SK-N-SH (cell line): ENCODE measurements around the gene PSPN. TPM values are rescaled to one million over a fixed set of nuclear protein-coding genes. Genes with fewer than 3 reads are reported as not detected.
A peak's percentile ranks its signal among the peaks of the same experiment; 100 is the strongest.

ENCODE experiments used
- CTCF ChIA-PET: fragments of 300-600, 350-600 bp; formaldehyde crosslinking; extraction: SDS; loops from one replicate; lab custom pipeline; 2021; lab: Yijun Ruan, JAX
- POLR2A ChIA-PET: fragments of 350-600 bp; sonication (Branson Sonifier 250); formaldehyde crosslinking; extraction: SDS; loops from one replicate; lab custom pipeline; 2020; ENCODE audit warnings: antibody characterized with exemption, inconsistent platforms; lab: Yijun Ruan, JAX
- DNase-seq: peaks from one replicate; pipeline ENCODE4 v3.0.0; 2012
- H2AFZ ChIP-seq: fragments of 200-600 bp; sonication (generic); 2 replicates; pipeline ENCODE4 v1.8.1; 2016; ENCODE audit warnings: antibody characterized with exemption, mild to moderate bottlenecking, low read depth
- H3F3A ChIP-seq: fragments of 200-600 bp; sonication (generic); replicated peaks from 2 replicates; pipeline ENCODE3; 2016; ENCODE audit warnings: antibody characterized with exemption, mild to moderate bottlenecking; ENCODE audit not compliant: insufficient read depth
- H3K27ac ChIP-seq, 2 experiments: fragments of 200-500 bp in 1 of 2; fragments of 200-600 bp in 1 of 2; sonication (Bioruptor generic) in 1 of 2; sonication (generic), shearing (Covaris generic) in 1 of 2; 2 replicates each; pipeline versions ENCODE4 v1.5.1 to v1.6.1; 2014 to 2016; ENCODE audit warnings: low read depth in 2 of 2, inconsistent platforms in 1 of 2, low read length in 1 of 2, mild to moderate bottlenecking in 1 of 2, mixed read lengths in 1 of 2
- H3K27me3 ChIP-seq: fragments of 200-600 bp; sonication (generic), shearing (Covaris generic); 2 replicates; pipeline ENCODE4 v1.6.1; 2016; ENCODE audit warnings: mixed run types; ENCODE audit not compliant: insufficient read depth
- H3K36me3 ChIP-seq, 2 experiments: fragments of 200-500 bp in 1 of 2; fragments of 200-600 bp in 1 of 2; sonication (Bioruptor generic) in 1 of 2; sonication (generic) in 1 of 2; replicated peaks in 1 of 2; 2 replicates each; pipeline versions ENCODE3 to v1.5.1; 2014 to 2016; ENCODE audit warnings: low read length in 1 of 2, mild to moderate bottlenecking in 1 of 2; ENCODE audit not compliant: insufficient read depth in 2 of 2, control insufficient read depth in 1 of 2
- H3K4me1 ChIP-seq, 2 experiments: fragments of 200-500 bp in 1 of 2; fragments of 200-600 bp in 1 of 2; sonication (Bioruptor generic) in 1 of 2; sonication (generic), shearing (Covaris generic) in 1 of 2; 2 replicates each; pipeline versions ENCODE4 v1.5.1 to v1.6.1; 2014 to 2016; ENCODE audit warnings: low read depth in 1 of 2, low read length in 1 of 2, mixed run types in 1 of 2; ENCODE audit not compliant: insufficient read depth in 2 of 2, control insufficient read depth in 1 of 2
- H3K4me2 ChIP-seq: fragments of 200-600 bp; sonication (generic), shearing (Covaris generic); 2 replicates; pipeline ENCODE4 v1.6.1; 2017; ENCODE audit warnings: mixed run types
- H3K4me3 ChIP-seq, 2 experiments: fragments of 200-500 bp in 1 of 2; fragments of 200-600 bp in 1 of 2; sonication (Bioruptor generic) in 1 of 2; sonication (generic), shearing (Covaris generic) in 1 of 2; 2 replicates each; pipeline versions ENCODE4 v1.5.1 to v1.8.1; 2014 to 2016; ENCODE audit warnings: low read depth in 2 of 2, inconsistent platforms in 1 of 2, low read length in 1 of 2, mild to moderate bottlenecking in 1 of 2, mixed read lengths in 1 of 2, moderate library complexity in 1 of 2
- H3K79me2 ChIP-seq: fragments of 200-600 bp; sonication (generic); 2 replicates; pipeline ENCODE4 v1.8.1; 2017; ENCODE audit warnings: mild to moderate bottlenecking; ENCODE audit not compliant: insufficient read depth
- H3K9ac ChIP-seq: fragments of 200-600 bp; sonication (generic); 2 replicates; pipeline ENCODE4 v1.6.1; 2017; ENCODE audit warnings: mixed run types
- H3K9me2 ChIP-seq: fragments of 200-600 bp; sonication (generic); 2 replicates; pipeline ENCODE4 v1.6.1; 2017; ENCODE audit warnings: mixed run types
- H3K9me3 ChIP-seq: fragments of 200-600 bp; sonication (generic); 2 replicates; pipeline ENCODE4 v1.6.1; 2017; ENCODE audit warnings: mixed run types, mild to moderate bottlenecking, moderate library complexity
- H4K20me1 ChIP-seq: fragments of 200-600 bp; sonication (generic); 2 replicates; pipeline ENCODE4 v1.6.1; 2017; ENCODE audit warnings: mild to moderate bottlenecking, mixed run types; ENCODE audit not compliant: insufficient read depth
- EZH2phosphoT487 ChIP-seq: fragments of 200-600 bp; sonication (generic); IDR thresholded peaks from 2 replicates; pipeline ENCODE4 v1.6.1; 2017; ENCODE audit warnings: low read depth, mixed run types, mild to moderate bottlenecking, antibody characterized with exemption, moderate library complexity, borderline replicate concordance
- FOXJ3 ChIP-seq: sonication (generic); formaldehyde crosslinking; IDR thresholded peaks from 2 replicates; pipeline ENCODE4 v1.5.1; 2020; ENCODE audit warnings: mild to moderate bottlenecking, missing genetic modification reagents
- RAD21 ChIP-seq: IDR thresholded peaks from 2 replicates; pipeline ENCODE4 v1.6.1; 2012; ENCODE audit warnings: mild to moderate bottlenecking, low read length
- RCOR1 ChIP-seq: fragments of 150-350 bp; IDR thresholded peaks from 2 replicates; pipeline ENCODE4 v1.6.1; 2017; ENCODE audit warnings: antibody characterized with exemption, low read length
- TEAD4 ChIP-seq: IDR thresholded peaks from 2 replicates; pipeline ENCODE4 v1.4.0; 2012; ENCODE audit warnings: mild to moderate bottlenecking, borderline replicate concordance; ENCODE audit not compliant: insufficient read depth
- WGBS: methylation state at CpG from one replicate; pipeline ENCODE4 v1.1.6; 2017; ENCODE audit warnings: low lambda C conversion rate; 5-methylcytosine and 5-hydroxymethylcytosine counted together
- polyA plus RNA-seq, 3 experiments: library from polyadenylated mRNA; depleted of rRNA; stranded (reverse); fragments of >200 nt; gene quantifications; 2 replicates each; pipeline ENCODE4 v1.2.3, GENCODE V29; 2012
- TF ChIP-seq, protein P1 (sequence below): fragments of 150-350 bp; IDR thresholded peaks from 2 replicates; pipeline ENCODE4 v1.6.1; 2017; ENCODE audit warnings: antibody characterized with exemption, low read length, low read depth, borderline replicate concordance
- TF ChIP-seq, protein P2 (sequence below): IDR thresholded peaks from 2 replicates; pipeline ENCODE4 v1.4.0; 2012; ENCODE audit warnings: low read depth, borderline replicate concordance

PSPN gene
- polyA plus RNA-seq, 1 of the 3 experiments (the other 2 are of a cell fraction) = 0.59 TPM

DNA sequence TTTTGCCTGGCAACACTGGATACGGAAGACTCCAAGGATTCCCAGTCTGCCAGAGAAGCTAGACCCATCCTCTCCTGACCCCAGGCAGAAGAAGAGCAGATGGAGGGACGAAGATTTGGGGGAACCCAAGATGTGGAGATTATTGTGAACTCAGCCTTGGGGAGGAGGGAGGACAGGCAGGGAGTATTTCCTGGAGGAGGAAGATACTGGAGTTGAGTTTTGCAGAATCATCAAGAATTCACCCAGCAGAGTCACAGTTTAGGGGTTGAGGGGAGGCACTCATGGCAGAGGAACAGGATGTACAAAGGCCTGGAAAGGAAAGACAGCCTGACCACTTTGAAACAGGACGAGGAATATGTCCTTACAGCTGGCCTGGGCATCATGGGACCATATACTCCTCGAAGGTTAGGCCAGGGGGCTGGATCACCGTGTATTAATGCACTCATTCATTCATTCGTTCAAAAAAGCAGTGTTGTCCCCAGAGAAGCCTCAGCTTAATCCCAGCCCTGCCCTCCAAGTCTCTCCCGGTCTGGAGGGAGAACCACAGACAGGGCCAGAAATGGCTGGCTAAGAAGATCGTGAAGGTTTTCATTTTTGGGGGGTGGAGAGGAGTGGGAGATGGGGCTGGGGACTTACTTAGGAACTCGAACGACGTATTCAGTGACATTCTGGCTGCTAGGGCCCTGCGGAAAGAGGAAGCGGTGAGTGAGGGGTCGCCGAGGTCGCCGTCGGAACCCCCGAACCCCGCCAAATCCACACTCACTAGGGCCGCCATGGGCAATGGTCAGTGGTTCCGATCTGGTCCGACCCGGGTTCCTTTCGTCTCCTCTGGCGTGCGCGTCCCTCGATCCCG, 16.7 kb upstream of the PSPN start:
- H3K4me3 ChIP-seq = peak overlapping the region; percentile 84 to 89
- peak overlapping the region; percentile 85 for H3K9ac ChIP-seq
- H2AFZ ChIP-seq = peak overlapping the region; percentile 92
- no peak for DNase-seq
- no peaks in the 10 kb centered on the region for H3K9me3 ChIP-seq
- TF ChIP-seq RCOR1 = no peak
- no peak for TF ChIP-seq EZH2phosphoT487
- TF ChIP-seq, protein P1, sequence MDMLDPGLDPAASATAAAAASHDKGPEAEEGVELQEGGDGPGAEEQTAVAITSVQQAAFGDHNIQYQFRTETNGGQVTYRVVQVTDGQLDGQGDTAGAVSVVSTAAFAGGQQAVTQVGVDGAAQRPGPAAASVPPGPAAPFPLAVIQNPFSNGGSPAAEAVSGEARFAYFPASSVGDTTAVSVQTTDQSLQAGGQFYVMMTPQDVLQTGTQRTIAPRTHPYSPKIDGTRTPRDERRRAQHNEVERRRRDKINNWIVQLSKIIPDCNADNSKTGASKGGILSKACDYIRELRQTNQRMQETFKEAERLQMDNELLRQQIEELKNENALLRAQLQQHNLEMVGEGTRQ = no peak
- no peak for TF ChIP-seq TEAD4
- H3K27ac ChIP-seq = peak overlapping the region; percentile 94
- no peaks in the 10 kb centered on the region for H3F3A ChIP-seq
- no peaks in the 10 kb centered on the region for H3K27me3 ChIP-seq
- no peaks in the 10 kb centered on the region for H3K9me2 ChIP-seq
- ChIA-PET POLR2A (interaction anchor here (0.6 to 1.0 kb wide), 3 partner anchors 19 to 150 kb away, joined by 3 to 4 read pairs (median 3); no protein-coding TSS in a partner anchor), CTCF (interaction anchor here (0.5 to 2.2 kb wide), 6 partner anchors 12 to 344 kb away, joined by 3 to 8 read pairs (median 3); partner anchors contain the start of gene ALKBH7)
- H3K4me2 ChIP-seq = peak overlapping the region; percentile 94
- H3K4me1 ChIP-seq = peaks cover 5 to 11% of the 10 kb centered on the region in 2 experiments; a peak in 2 of 4 replicates
- no peaks in the 10 kb centered on the region for H4K20me1 ChIP-seq
- peaks cover 20 to 22% of the 10 kb centered on the region in 2 experiments for H3K36me3 ChIP-seq
- 8% methylated on average over 19 of the region's 30 CpGs for WGBS
- H3K79me2 ChIP-seq = peaks cover 44% of the 10 kb centered on the region

DNA sequence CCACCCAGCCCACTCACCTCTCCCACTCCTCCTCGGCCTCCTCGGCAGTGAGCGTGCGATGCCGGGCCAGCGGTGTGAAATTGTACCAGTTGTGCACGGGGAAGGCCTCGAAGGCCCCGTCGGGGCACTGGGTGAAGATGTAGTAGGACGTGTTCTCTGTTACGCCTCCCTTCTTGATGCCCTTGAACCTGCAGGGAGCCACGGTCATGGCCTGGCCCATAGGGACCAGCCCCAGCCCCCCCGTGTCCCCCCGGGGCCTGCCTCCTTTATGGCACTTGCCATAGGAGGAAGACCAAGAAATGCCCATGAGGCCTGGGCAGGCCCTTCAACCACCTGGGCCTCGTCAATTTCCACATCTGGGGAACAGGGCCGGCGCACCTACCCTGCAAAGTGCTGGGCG, 11.6 kb upstream of the PSPN start:
- Histone ChIP-seq H2AFZ (no peak overlapping the region), H3K4me3 (no peak overlapping the region), H3K27me3 (no peaks in the 10 kb centered on the region), H3K4me2 (no peak overlapping the region), H4K20me1 (no peaks in the 10 kb centered on the region), H3K27ac (no peak overlapping the region), H3K4me1 (peaks cover 5 to 7% of the 10 kb centered on the region in 2 experiments; a peak in 2 of 4 replicates), H3K9ac (no peak overlapping the region), H3F3A (no peaks in the 10 kb centered on the region), H3K9me3 (no peaks in the 10 kb centered on the region), H3K79me2 (peaks cover 38% of the 10 kb centered on the region), H3K9me2 (no peaks in the 10 kb centered on the region), H3K36me3 (peaks cover 37 to 39% of the 10 kb centered on the region in 2 experiments)
- CTCF ChIA-PET = interaction anchor here (0.9 kb wide), 1 partner anchor 10 kb away, joined by 3 read pairs; no protein-coding TSS in a partner anchor
- TF ChIP-seq RCOR1 = no peak
- TF ChIP-seq, protein P2, sequence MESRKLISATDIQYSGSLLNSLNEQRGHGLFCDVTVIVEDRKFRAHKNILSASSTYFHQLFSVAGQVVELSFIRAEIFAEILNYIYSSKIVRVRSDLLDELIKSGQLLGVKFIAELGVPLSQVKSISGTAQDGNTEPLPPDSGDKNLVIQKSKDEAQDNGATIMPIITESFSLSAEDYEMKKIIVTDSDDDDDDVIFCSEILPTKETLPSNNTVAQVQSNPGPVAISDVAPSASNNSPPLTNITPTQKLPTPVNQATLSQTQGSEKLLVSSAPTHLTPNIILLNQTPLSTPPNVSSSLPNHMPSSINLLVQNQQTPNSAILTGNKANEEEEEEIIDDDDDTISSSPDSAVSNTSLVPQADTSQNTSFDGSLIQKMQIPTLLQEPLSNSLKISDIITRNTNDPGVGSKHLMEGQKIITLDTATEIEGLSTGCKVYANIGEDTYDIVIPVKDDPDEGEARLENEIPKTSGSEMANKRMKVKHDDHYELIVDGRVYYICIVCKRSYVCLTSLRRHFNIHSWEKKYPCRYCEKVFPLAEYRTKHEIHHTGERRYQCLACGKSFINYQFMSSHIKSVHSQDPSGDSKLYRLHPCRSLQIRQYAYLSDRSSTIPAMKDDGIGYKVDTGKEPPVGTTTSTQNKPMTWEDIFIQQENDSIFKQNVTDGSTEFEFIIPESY = no peak
- TF ChIP-seq EZH2phosphoT487 = no peak
- TF ChIP-seq FOXJ3 (CRISPR knock-in tag) = no peak
- no peak for TF ChIP-seq TEAD4
- no peak for TF ChIP-seq RAD21
- WGBS = 95% methylated on average over 9 of the region's 19 CpGs
- POLR2A ChIA-PET = interaction anchor here (0.6 kb wide), 1 partner anchor 23 kb away, joined by 4 read pairs; no protein-coding TSS in a partner anchor
- DNase-seq = no peak
